HepG2 (cell line): ENCODE measurements around the gene SHROOM1. TPM values are rescaled to one million over a fixed set of nuclear protein-coding genes. Genes with fewer than 3 reads are reported as not detected.

Source experiments
- AHR ChIP-seq: IDR thresholded peaks from 2 replicates; pipeline ENCODE4 v1.6.1; 2018; ENCODE audit warnings: missing genetic modification reagents, missing compliant biosample characterization
- CBFB ChIP-seq: sonication (generic); formaldehyde crosslinking; IDR thresholded peaks from 2 replicates; pipeline ENCODE4 v1.4.0; 2020; ENCODE audit warnings: missing genetic modification reagents
- EZH2 ChIP-seq: conservative IDR thresholded peaks from 2 replicates; pipeline ENCODE4 v1.6.1; 2012; ENCODE audit warnings: mild to moderate bottlenecking, low read depth, low read length, moderate library complexity
- GTF3A ChIP-seq: sonication (generic); formaldehyde crosslinking; conservative IDR thresholded peaks from 2 replicates; pipeline ENCODE4 v1.4.0; 2020; ENCODE audit warnings: mild to moderate bottlenecking, missing genetic modification reagents
- NRL ChIP-seq: sonication (generic); formaldehyde crosslinking; IDR thresholded peaks from 2 replicates; pipeline ENCODE4 v1.5.0; 2020; ENCODE audit warnings: missing genetic modification reagents, mild to moderate bottlenecking, moderate library complexity, borderline replicate concordance
- RBM39 ChIP-seq: fragments of 200-400 bp; formaldehyde crosslinking; IDR thresholded peaks from one replicate; pipeline ENCODE4 v1.6.1; 2018; ENCODE audit warnings: antibody characterized with exemption, mild to moderate bottlenecking, low read depth, low read length; ENCODE audit not compliant: poor library complexity, severe bottlenecking
- ZBTB7B ChIP-seq: sonication (generic); formaldehyde crosslinking; IDR thresholded peaks from 2 replicates; pipeline ENCODE4 v1.4.0; 2020; ENCODE audit warnings: missing genetic modification reagents
- ZNF333 ChIP-seq: sonication (generic); formaldehyde crosslinking; IDR thresholded peaks from 2 replicates; pipeline ENCODE4 v1.4.0; 2020; ENCODE audit warnings: mild to moderate bottlenecking, missing genetic modification reagents, borderline replicate concordance
- ZNF703 ChIP-seq: sonication (generic); formaldehyde crosslinking; IDR thresholded peaks from 2 replicates; pipeline ENCODE4 v1.5.1; 2020; ENCODE audit warnings: missing genetic modification reagents, mild to moderate bottlenecking, moderate library complexity, borderline replicate concordance
- ZNF773 ChIP-seq: sonication (generic); formaldehyde crosslinking; IDR thresholded peaks from 2 replicates; pipeline ENCODE4 v1.4.0; 2020; ENCODE audit warnings: missing genetic modification reagents, borderline replicate concordance
- polyA plus RNA-seq, 8 experiments: library from polyadenylated mRNA; depleted of rRNA in 3 of 8; stranded (reverse) in 7 of 8; unstranded in 1 of 8; fragments of >200 nt; fragmentation: Illumina TruSeq in 4 of 8; extraction: Trizol in 4 of 8; gene quantifications; 2 replicates each; pipeline versions ENCODE4 v1.2.1 to v1.2.3, GENCODE V29; 2011 to 2016; ENCODE audit warnings: low read depth in 4 of 8, missing spikeins in 1 of 8, mixed read lengths in 1 of 8; ENCODE audit not compliant: insufficient read depth in 1 of 8
- total RNA-seq, 5 experiments: library from RNA; depleted of rRNA; stranded (reverse); fragments of >200 nt; fragmentation: Illumina TruSeq; extraction: Trizol; gene quantifications; 2 replicates each; pipeline ENCODE4 v1.2.3, GENCODE V29; 2016; ENCODE audit warnings: low read depth in 1 of 5
- TF ChIP-seq, protein P1 (sequence below): sonication (generic); formaldehyde crosslinking; conservative IDR thresholded peaks from 2 replicates; pipeline ENCODE4 v1.8.0; 2022; ENCODE audit warnings: mild to moderate bottlenecking, moderate library complexity, missing genetic modification reagents
- TF ChIP-seq, protein P2 (sequence below): sonication (generic); formaldehyde crosslinking; IDR thresholded peaks from 2 replicates; pipeline ENCODE4 v1.5.1; 2020; ENCODE audit warnings: mild to moderate bottlenecking, missing genetic modification reagents, borderline replicate concordance
- TF ChIP-seq, protein P3 (sequence below): IDR thresholded peaks from 2 replicates; pipeline ENCODE4 v1.6.1; 2016; ENCODE audit warnings: mild to moderate bottlenecking, missing biosample characterization, missing genetic modification reagents
- TF ChIP-seq, protein P4 (sequence below): sonication (generic); formaldehyde crosslinking; IDR thresholded peaks from 2 replicates; pipeline ENCODE4 v1.5.1; 2020; ENCODE audit warnings: missing genetic modification reagents, mild to moderate bottlenecking, borderline replicate concordance
- TF ChIP-seq, protein P5 (sequence below): sonication (generic); formaldehyde crosslinking; IDR thresholded peaks from 2 replicates; pipeline ENCODE4 v1.4.0; 2020; ENCODE audit warnings: low read depth, mild to moderate bottlenecking, missing genetic modification reagents

The SHROOM1 gene
- total and polyA plus RNA-seq, 2 of the 13 experiments (the other 11 are each of a cell fraction or from before 2014, with no cell fraction given), result 18.2 to 25.7 TPM

DNA sequence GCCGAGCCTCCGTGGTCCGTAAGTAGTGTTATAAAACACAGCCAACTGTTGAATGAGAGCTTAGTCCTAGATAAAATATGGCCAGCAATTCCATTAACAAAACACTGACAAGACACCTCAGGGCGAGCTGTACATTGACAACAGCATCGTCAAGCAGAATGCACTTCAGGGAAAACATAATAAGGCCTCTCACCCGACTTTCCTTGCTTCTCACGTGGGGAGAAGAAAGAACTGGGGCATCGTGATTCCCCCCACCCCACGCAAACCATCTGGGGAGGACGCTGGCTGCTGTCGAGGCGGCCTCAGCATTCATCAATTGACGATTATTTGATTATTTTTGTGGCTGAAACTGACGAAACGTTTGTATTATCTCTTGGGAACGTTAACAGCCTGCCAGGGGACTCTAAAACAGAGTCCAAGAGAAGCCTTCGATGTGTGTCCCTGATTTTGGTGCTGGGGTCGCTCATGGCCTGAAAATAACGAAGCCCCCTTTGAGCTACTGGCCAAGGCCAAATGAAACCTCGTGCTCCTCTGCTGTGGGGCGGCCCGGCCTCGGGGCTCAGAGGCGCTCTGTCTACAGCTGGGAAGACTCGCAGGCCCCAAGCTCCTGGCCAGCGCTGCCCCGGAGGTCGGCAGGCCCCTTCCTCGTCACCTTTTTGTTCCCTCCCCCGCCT, 35.4 kb upstream of the SHROOM1 start (continued):
- TF ChIP-seq GTF3A (CRISPR knock-in tag) (no peak), AHR (0 out of 2 replicates have a peak, but pooled peaks have one; percentile 3), CBFB (CRISPR knock-in tag) (peak; percentile 7; the same call in 1 of the 2 replicates), ZNF333 (CRISPR knock-in tag) (no peak), ZBTB7B (CRISPR knock-in tag) (peak; percentile 14; the same call in 1 of the 2 replicates), NRL (CRISPR knock-in tag) (0 out of 2 replicates have a peak, but pooled peaks have one; percentile 57), ZNF703 (CRISPR knock-in tag) (peak; percentile 17; the same call in 1 of the 2 replicates), RBM39 (peak; percentile 25), EZH2 (no peak), ZNF773 (CRISPR knock-in tag) (0 out of 2 replicates have a peak, but pooled peaks have one; percentile 76)
- TF ChIP-seq, protein P1, sequence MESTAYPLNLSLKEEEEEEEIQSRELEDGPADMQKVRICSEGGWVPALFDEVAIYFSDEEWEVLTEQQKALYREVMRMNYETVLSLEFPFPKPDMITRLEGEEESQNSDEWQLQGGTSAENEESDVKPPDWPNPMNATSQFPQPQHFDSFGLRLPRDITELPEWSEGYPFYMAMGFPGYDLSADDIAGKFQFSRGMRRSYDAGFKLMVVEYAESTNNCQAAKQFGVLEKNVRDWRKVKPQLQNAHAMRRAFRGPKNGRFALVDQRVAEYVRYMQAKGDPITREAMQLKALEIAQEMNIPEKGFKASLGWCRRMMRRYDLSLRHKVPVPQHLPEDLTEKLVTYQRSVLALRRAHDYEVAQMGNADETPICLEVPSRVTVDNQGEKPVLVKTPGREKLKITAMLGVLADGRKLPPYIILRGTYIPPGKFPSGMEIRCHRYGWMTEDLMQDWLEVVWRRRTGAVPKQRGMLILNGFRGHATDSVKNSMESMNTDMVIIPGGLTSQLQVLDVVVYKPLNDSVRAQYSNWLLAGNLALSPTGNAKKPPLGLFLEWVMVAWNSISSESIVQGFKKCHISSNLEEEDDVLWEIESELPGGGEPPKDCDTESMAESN (CRISPR knock-in tag), result peak; percentile 48; the same call in 1 of the 2 replicates
- TF ChIP-seq, protein P2, sequence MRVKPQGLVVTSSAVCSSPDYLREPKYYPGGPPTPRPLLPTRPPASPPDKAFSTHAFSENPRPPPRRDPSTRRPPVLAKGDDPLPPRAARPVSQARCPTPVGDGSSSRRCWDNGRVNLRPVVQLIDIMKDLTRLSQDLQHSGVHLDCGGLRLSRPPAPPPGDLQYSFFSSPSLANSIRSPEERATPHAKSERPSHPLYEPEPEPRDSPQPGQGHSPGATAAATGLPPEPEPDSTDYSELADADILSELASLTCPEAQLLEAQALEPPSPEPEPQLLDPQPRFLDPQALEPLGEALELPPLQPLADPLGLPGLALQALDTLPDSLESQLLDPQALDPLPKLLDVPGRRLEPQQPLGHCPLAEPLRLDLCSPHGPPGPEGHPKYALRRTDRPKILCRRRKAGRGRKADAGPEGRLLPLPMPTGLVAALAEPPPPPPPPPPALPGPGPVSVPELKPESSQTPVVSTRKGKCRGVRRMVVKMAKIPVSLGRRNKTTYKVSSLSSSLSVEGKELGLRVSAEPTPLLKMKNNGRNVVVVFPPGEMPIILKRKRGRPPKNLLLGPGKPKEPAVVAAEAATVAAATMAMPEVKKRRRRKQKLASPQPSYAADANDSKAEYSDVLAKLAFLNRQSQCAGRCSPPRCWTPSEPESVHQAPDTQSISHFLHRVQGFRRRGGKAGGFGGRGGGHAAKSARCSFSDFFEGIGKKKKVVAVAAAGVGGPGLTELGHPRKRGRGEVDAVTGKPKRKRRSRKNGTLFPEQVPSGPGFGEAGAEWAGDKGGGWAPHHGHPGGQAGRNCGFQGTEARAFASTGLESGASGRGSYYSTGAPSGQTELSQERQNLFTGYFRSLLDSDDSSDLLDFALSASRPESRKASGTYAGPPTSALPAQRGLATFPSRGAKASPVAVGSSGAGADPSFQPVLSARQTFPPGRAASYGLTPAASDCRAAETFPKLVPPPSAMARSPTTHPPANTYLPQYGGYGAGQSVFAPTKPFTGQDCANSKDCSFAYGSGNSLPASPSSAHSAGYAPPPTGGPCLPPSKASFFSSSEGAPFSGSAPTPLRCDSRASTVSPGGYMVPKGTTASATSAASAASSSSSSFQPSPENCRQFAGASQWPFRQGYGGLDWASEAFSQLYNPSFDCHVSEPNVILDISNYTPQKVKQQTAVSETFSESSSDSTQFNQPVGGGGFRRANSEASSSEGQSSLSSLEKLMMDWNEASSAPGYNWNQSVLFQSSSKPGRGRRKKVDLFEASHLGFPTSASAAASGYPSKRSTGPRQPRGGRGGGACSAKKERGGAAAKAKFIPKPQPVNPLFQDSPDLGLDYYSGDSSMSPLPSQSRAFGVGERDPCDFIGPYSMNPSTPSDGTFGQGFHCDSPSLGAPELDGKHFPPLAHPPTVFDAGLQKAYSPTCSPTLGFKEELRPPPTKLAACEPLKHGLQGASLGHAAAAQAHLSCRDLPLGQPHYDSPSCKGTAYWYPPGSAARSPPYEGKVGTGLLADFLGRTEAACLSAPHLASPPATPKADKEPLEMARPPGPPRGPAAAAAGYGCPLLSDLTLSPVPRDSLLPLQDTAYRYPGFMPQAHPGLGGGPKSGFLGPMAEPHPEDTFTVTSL (CRISPR knock-in tag), result 0 out of 2 replicates have a peak, but pooled peaks have one; percentile 39
- TF ChIP-seq, protein P3, sequence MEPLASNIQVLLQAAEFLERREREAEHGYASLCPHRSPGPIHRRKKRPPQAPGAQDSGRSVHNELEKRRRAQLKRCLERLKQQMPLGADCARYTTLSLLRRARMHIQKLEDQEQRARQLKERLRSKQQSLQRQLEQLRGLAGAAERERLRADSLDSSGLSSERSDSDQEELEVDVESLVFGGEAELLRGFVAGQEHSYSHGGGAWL (CRISPR knock-in tag), result no peak
- TF ChIP-seq, protein P4, sequence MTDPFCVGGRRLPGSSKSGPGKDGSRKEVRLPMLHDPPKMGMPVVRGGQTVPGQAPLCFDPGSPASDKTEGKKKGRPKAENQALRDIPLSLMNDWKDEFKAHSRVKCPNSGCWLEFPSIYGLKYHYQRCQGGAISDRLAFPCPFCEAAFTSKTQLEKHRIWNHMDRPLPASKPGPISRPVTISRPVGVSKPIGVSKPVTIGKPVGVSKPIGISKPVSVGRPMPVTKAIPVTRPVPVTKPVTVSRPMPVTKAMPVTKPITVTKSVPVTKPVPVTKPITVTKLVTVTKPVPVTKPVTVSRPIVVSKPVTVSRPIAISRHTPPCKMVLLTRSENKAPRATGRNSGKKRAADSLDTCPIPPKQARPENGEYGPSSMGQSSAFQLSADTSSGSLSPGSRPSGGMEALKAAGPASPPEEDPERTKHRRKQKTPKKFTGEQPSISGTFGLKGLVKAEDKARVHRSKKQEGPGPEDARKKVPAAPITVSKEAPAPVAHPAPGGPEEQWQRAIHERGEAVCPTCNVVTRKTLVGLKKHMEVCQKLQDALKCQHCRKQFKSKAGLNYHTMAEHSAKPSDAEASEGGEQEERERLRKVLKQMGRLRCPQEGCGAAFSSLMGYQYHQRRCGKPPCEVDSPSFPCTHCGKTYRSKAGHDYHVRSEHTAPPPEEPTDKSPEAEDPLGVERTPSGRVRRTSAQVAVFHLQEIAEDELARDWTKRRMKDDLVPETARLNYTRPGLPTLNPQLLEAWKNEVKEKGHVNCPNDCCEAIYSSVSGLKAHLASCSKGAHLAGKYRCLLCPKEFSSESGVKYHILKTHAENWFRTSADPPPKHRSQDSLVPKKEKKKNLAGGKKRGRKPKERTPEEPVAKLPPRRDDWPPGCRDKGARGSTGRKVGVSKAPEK (CRISPR knock-in tag), result peak; percentile 61; the same call in 1 of the 2 replicates
- TF ChIP-seq, protein P5, sequence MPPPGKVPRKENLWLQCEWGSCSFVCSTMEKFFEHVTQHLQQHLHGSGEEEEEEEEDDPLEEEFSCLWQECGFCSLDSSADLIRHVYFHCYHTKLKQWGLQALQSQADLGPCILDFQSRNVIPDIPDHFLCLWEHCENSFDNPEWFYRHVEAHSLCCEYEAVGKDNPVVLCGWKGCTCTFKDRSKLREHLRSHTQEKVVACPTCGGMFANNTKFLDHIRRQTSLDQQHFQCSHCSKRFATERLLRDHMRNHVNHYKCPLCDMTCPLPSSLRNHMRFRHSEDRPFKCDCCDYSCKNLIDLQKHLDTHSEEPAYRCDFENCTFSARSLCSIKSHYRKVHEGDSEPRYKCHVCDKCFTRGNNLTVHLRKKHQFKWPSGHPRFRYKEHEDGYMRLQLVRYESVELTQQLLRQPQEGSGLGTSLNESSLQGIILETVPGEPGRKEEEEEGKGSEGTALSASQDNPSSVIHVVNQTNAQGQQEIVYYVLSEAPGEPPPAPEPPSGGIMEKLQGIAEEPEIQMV (CRISPR knock-in tag), result peak; percentile 1; the same call in 1 of the 2 replicates
